K562 (cell line): ENCODE measurements around the gene CNPY4. TPM values are rescaled to one million over a fixed set of nuclear protein-coding genes. Genes with fewer than 3 reads are reported as not detected.

Experiments
- ATF7 ChIP-seq: fragments of 450-650 bp; IDR thresholded peaks from 2 replicates; pipeline ENCODE4 v1.7.1; 2014; ENCODE audit warnings: mild to moderate bottlenecking, moderate library complexity
- CBX1 ChIP-seq: sonication (generic); IDR thresholded peaks from 2 replicates; pipeline ENCODE4 v1.6.1; 2016; ENCODE audit warnings: antibody characterized with exemption, low read depth, mild to moderate bottlenecking
- E2F6 ChIP-seq, 2 experiments: IDR thresholded peaks; 2 replicates each; pipeline ENCODE4 v1.6.1; 2011; ENCODE audit warnings: borderline replicate concordance in 1 of 2, control low read depth in 1 of 2, low read depth in 1 of 2, low read length in 1 of 2, mild to moderate bottlenecking in 1 of 2, mixed read lengths in 1 of 2, moderate library complexity in 1 of 2; ENCODE audit not compliant: insufficient read depth in 1 of 2, insufficient read length in 1 of 2, poor library complexity in 1 of 2, severe bottlenecking in 1 of 2; ENCODE audit errors: extremely low read depth in 1 of 2
- FIP1L1 ChIP-seq: fragments of 200-400 bp; formaldehyde crosslinking; IDR thresholded peaks from 2 replicates; pipeline ENCODE4 v1.6.1; 2018; ENCODE audit warnings: mild to moderate bottlenecking, low read depth, low read length; ENCODE audit not compliant: poor library complexity, severe bottlenecking
- FOXK1 ChIP-seq: sonication (generic); formaldehyde crosslinking; IDR thresholded peaks from 2 replicates; pipeline ENCODE4 v1.8.0; 2022; ENCODE audit warnings: missing genetic modification reagents, mild to moderate bottlenecking, borderline replicate concordance
- FOXP1 ChIP-seq: sonication (generic); formaldehyde crosslinking; IDR thresholded peaks from 2 replicates; pipeline ENCODE4 v1.8.0; 2022; ENCODE audit warnings: mild to moderate bottlenecking, missing genetic modification reagents
- GTF2F1 ChIP-seq: IDR thresholded peaks from 2 replicates; pipeline ENCODE4 v1.6.1; 2011; ENCODE audit warnings: low read depth, low read length, improper control_type of control experiment
- KDM2B ChIP-seq: fragments of 250-450 bp; sonication (Bioruptor Pico); IDR thresholded peaks from 2 replicates; pipeline ENCODE4 v1.8.0; 2021; ENCODE audit warnings: mild to moderate bottlenecking, moderate library complexity
- PKNOX1 ChIP-seq: fragments of 450-650 bp; IDR thresholded peaks from 2 replicates; pipeline ENCODE4 v1.6.1; 2016
- RFX5 ChIP-seq: IDR thresholded peaks from 2 replicates; pipeline ENCODE4 v1.6.1; 2011; ENCODE audit warnings: low read depth, mild to moderate bottlenecking, improper control_type of control experiment, low read length
- RNF219 ChIP-seq: fragments of 250-450 bp; sonication (Bioruptor Pico); IDR thresholded peaks from 2 replicates; pipeline ENCODE4 v1.5.0; 2022; ENCODE audit warnings: mild to moderate bottlenecking
- RREB1 ChIP-seq: fragments of 250-450 bp; sonication (Bioruptor Pico); IDR thresholded peaks from 2 replicates; pipeline ENCODE4 v1.4.0; 2020
- SNAPC5 ChIP-seq: fragments of 250-450 bp; sonication (Bioruptor Pico); IDR thresholded peaks from 2 replicates; pipeline ENCODE4 v1.8.0; 2021; ENCODE audit warnings: moderate library complexity, mild to moderate bottlenecking, inconsistent platforms
- TAF1 ChIP-seq: IDR thresholded peaks from 2 replicates; pipeline ENCODE4 v1.6.1; 2011; ENCODE audit warnings: mild to moderate bottlenecking, low read length, moderate library complexity; ENCODE audit not compliant: insufficient read depth, control insufficient read depth, severe bottlenecking; ENCODE audit errors: extremely low read depth
- TGIF2 ChIP-seq: sonication (generic); formaldehyde crosslinking; IDR thresholded peaks from 2 replicates; pipeline ENCODE4 v1.8.1; 2022; ENCODE audit warnings: mild to moderate bottlenecking, missing genetic modification reagents, moderate library complexity
- polyA plus RNA-seq, 8 experiments: library from polyadenylated mRNA; depleted of rRNA in 4 of 8; stranded (reverse) in 5 of 8; unstranded in 3 of 8; fragments of >200 nt; fragmentation: Nextera tagmentation in 2 of 8; fragmentation: Illumina TruSeq in 1 of 8; extraction: Ambion mirVana in 2 of 8; extraction: Trizol in 1 of 8; gene quantifications; 2 replicates each; pipeline versions ENCODE4 v1.2.1 to v1.2.3, GENCODE V29; 2011 to 2014; ENCODE audit warnings: inconsistent platforms in 1 of 8, missing spikeins in 1 of 8
- total RNA-seq, 7 experiments: library from RNA; depleted of rRNA in 6 of 7; stranded (reverse); fragments of >200 nt in 6 of 7; fragmentation: Illumina TruSeq in 2 of 7; extraction: Trizol in 2 of 7; gene quantifications; 2 replicates each; pipeline versions ENCODE4 v1.2.1 to v1.2.3, GENCODE V29; 2011 to 2021; ENCODE audit warnings: low replicate concordance in 1 of 7

The CNPY4 gene
- total and polyA plus RNA-seq, 9 of the 15 experiments (the other 6 are each of a cell fraction or from before 2014, with no cell fraction given) = 1.9 to 11.2 (median 7.0) TPM

- TF ChIP-seq RREB1 (CRISPR knock-in tag) (no peak), TGIF2 (no peak), GTF2F1 (peak; percentile 61; the same call in 1 of the 2 replicates), KDM2B (0 out of 2 replicates have a peak, but pooled peaks have one; percentile 42), SNAPC5 (no peak), ATF7 (peak; percentile 47), PKNOX1 (peak; percentile 100), TAF1 (peak; percentile 84), FOXP1 (peak; percentile 45; the same call in 1 of the 2 replicates), E2F6 (IDR thresholded peaks at IDR 0.05; ENCODE audit: borderline replicate concordance in 1 of 2, extremely low read depth in 1 of 2, insufficient read depth in 1 of 2, insufficient read length in 1 of 2, low read depth in 1 of 2, low read length in 1 of 2, poor library complexity in 1 of 2, severe bottlenecking in 1 of 2) (peak; percentile 98 to 99), FOXK1 (CRISPR knock-in tag) (0 out of 2 replicates have a peak, but pooled peaks have one; percentile 63), RFX5 (0 out of 2 replicates have a peak, but pooled peaks have one; percentile 29), CBX1 (peak; percentile 46; the same call in 1 of the 2 replicates), FIP1L1 (peak; percentile 62), RNF219 (0 out of 2 replicates have a peak, but pooled peaks have one; percentile 11)
These were observed 18.2 kb upstream of the CNPY4 start, which contains the start of the genes AP4M1 and MCM7 (continued) for GRCh38 chr7:100101016-100101862.
